Measurements from ENCODE around the gene EDIL3. TPM values are rescaled to one million over a fixed set of nuclear protein-coding genes. Genes with fewer than 3 reads are reported as not detected.

EDIL3 gene
- polyA plus RNA-seq, 1 donor (not counting 4 experiments of a cell fraction or from before 2014, with no cell fraction given): 0.34 TPM

- no peaks in the 10 kb centered on the region for H4K20me1 ChIP-seq (ENCODE audit: control insufficient read depth, extremely low read depth, insufficient read depth, low read length)
- H3K9me3 ChIP-seq (ENCODE audit: control insufficient read depth, low read depth, low read length): no peaks in the 10 kb centered on the region
- no peak overlapping the region for H3K9ac ChIP-seq (ENCODE audit: control insufficient read depth, extremely low read depth, insufficient read depth, low read length)
- dilution Hi-C loops (cut with MboI; ENCODE audit: extremely low pct_ligation_motif_present, low sequenced_read_pairs): no loop called here
- DNase-seq (ENCODE audit: low read depth, low spot score) (no peak), FAIRE-seq (no peak)
- no peaks in the 10 kb centered on the region for H3K27me3 ChIP-seq (ENCODE audit: control insufficient read depth, extremely low read depth, insufficient read depth, low read length)
- no peak overlapping the region for H3K4me3 ChIP-seq (ENCODE audit: control insufficient read depth in 2 of 3, extremely low read depth in 1 of 3, insufficient read depth in 2 of 3, low read depth in 1 of 3, low read length in 3 of 3)
- H3K4me1 ChIP-seq (ENCODE audit: control insufficient read depth, extremely low read depth, insufficient read depth, low read length): no peaks in the 10 kb centered on the region
- H3K4me2 ChIP-seq (ENCODE audit: control insufficient read depth, extremely low read depth, insufficient read depth, low read depth, low read length): no peak overlapping the region
- TF ChIP-seq, protein P1, sequence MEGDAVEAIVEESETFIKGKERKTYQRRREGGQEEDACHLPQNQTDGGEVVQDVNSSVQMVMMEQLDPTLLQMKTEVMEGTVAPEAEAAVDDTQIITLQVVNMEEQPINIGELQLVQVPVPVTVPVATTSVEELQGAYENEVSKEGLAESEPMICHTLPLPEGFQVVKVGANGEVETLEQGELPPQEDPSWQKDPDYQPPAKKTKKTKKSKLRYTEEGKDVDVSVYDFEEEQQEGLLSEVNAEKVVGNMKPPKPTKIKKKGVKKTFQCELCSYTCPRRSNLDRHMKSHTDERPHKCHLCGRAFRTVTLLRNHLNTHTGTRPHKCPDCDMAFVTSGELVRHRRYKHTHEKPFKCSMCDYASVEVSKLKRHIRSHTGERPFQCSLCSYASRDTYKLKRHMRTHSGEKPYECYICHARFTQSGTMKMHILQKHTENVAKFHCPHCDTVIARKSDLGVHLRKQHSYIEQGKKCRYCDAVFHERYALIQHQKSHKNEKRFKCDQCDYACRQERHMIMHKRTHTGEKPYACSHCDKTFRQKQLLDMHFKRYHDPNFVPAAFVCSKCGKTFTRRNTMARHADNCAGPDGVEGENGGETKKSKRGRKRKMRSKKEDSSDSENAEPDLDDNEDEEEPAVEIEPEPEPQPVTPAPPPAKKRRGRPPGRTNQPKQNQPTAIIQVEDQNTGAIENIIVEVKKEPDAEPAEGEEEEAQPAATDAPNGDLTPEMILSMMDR (optimal IDR thresholded peaks at IDR 0.05 in 1 of 3, IDR thresholded peaks at IDR 0.05 in 1 of 3, conservative IDR thresholded peaks at IDR 0.05 in 1 of 3; ENCODE audit: extremely low read depth in 1 of 3, insufficient read depth in 2 of 3, low read length in 3 of 3): no peak
- no peak for TF ChIP-seq EZH2 (IDR thresholded peaks at IDR 0.05; ENCODE audit: low read length)
- H2AFZ ChIP-seq (ENCODE audit: control insufficient read depth, low read length): no peak overlapping the region
- no peak overlapping the region for H3K27ac ChIP-seq (ENCODE audit: control insufficient read depth, insufficient read depth, low read length)
- no peaks in the 10 kb centered on the region for H3K36me3 ChIP-seq (ENCODE audit: control insufficient read depth in 2 of 2, extremely low read depth in 1 of 2, insufficient read depth in 2 of 2, low read length in 2 of 2)
- H3K79me2 ChIP-seq (ENCODE audit: control insufficient read depth, insufficient read depth, low read length): no peaks in the 10 kb centered on the region
- no peaks in the 10 kb centered on the region for H3K9me1 ChIP-seq (ENCODE audit: control insufficient read depth, extremely low read depth, insufficient read depth, low read length)
Measured at GRCh38 chr5:84253946-84254345, 130.7 kb downstream of the EDIL3 start.

DNA sequence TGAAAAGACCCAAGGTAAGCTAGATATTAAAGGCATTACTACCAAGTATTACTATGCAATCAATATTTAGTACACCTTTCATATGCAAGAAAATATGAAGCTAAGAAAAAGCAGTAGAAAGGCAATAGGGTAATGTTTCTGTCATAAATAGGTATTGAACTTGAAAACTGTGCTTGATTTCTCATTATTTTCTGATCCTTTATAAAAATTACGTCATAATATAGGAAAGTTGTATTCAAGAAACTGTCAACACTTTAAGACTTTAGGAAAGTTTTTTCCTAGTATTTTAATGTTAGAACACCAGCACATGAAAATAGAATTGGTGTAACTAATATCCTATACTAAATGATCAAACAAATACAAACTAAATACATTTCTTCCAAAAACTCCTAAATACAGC, 133.2 kb downstream of the EDIL3 start:
- TF ChIP-seq, protein P1 (optimal IDR thresholded peaks at IDR 0.05 in 1 of 3, IDR thresholded peaks at IDR 0.05 in 1 of 3, conservative IDR thresholded peaks at IDR 0.05 in 1 of 3; ENCODE audit: extremely low read depth in 1 of 3, insufficient read depth in 2 of 3, low read length in 3 of 3): no peak
- TF ChIP-seq EZH2 (IDR thresholded peaks at IDR 0.05; ENCODE audit: low read length): no peak
- Histone ChIP-seq H3K27me3 (ENCODE audit: control insufficient read depth, extremely low read depth, insufficient read depth, low read length) (no peaks in the 10 kb centered on the region), H3K79me2 (ENCODE audit: control insufficient read depth, insufficient read depth, low read length) (no peaks in the 10 kb centered on the region), H3K27ac (ENCODE audit: control insufficient read depth, insufficient read depth, low read length) (no peak overlapping the region), H3K9ac (ENCODE audit: control insufficient read depth, extremely low read depth, insufficient read depth, low read length) (no peak overlapping the region), H3K9me3 (ENCODE audit: control insufficient read depth, low read depth, low read length) (no peaks in the 10 kb centered on the region), H2AFZ (ENCODE audit: control insufficient read depth, low read length) (no peak overlapping the region), H3K4me3 (ENCODE audit: control insufficient read depth in 2 of 3, extremely low read depth in 1 of 3, insufficient read depth in 2 of 3, low read depth in 1 of 3, low read length in 3 of 3) (no peak overlapping the region), H3K36me3 (ENCODE audit: control insufficient read depth in 2 of 2, extremely low read depth in 1 of 2, insufficient read depth in 2 of 2, low read length in 2 of 2) (no peaks in the 10 kb centered on the region), H3K4me1 (ENCODE audit: control insufficient read depth, extremely low read depth, insufficient read depth, low read length) (no peaks in the 10 kb centered on the region), H3K4me2 (ENCODE audit: control insufficient read depth, extremely low read depth, insufficient read depth, low read depth, low read length) (no peak overlapping the region), H4K20me1 (ENCODE audit: control insufficient read depth, extremely low read depth, insufficient read depth, low read length) (no peaks in the 10 kb centered on the region), H3K9me1 (ENCODE audit: control insufficient read depth, extremely low read depth, insufficient read depth, low read length) (no peaks in the 10 kb centered on the region)
- no peak for DNase-seq (ENCODE audit: low read depth, low spot score)
- dilution Hi-C loops (cut with MboI; ENCODE audit: extremely low pct_ligation_motif_present, low sequenced_read_pairs): no loop called here
- no peak for FAIRE-seq

Data from keratinocyte (primary cell).